ENCODE results near the gene CEP41.
"Not testable (repeated sequence)": the region's sequence is repeated elsewhere in the genome, so short reads cannot be mapped to it uniquely, and the experiment has no call there.

CEP41 gene

GRCh38 chr7:130458257-130458656, 17.4 kb upstream of the CEP41 start:
- no peak for DNase-seq (ENCODE audit: low read depth)

DNA sequence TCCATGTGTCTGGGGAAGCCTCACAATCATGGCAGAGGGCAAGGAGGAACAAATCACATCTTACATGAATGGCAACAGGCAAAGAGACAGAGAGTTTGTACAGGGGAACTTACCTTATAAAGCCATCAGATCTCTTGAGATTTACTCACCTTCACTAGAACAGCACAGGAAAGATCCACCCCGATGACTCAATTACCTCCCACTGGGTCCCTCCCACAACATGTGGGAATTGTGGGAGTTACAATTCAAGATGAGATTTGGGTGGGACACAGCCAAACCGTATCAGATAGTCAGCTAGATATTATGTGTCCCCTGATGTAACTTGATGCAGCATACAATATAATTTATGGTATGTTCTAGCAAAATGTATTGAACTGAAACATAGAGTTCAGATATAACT, 14.1 kb upstream of the CEP41 start:
- DNase-seq (ENCODE audit: low read depth), result no peak

- DNase-seq (ENCODE audit: low read depth), result no peak
Observed at GRCh38 chr7:130452951-130453350, 12.1 kb upstream of the CEP41 start.

GRCh38 chr7:130451344-130451743, 10.5 kb upstream of the CEP41 start:
- not testable (repeated sequence) for DNase-seq (ENCODE audit: low read depth)

- DNase-seq (ENCODE audit: low read depth), result no peak
Observed at GRCh38 chr7:130446259-130446658, 5.4 kb upstream of the CEP41 start.

DNA sequence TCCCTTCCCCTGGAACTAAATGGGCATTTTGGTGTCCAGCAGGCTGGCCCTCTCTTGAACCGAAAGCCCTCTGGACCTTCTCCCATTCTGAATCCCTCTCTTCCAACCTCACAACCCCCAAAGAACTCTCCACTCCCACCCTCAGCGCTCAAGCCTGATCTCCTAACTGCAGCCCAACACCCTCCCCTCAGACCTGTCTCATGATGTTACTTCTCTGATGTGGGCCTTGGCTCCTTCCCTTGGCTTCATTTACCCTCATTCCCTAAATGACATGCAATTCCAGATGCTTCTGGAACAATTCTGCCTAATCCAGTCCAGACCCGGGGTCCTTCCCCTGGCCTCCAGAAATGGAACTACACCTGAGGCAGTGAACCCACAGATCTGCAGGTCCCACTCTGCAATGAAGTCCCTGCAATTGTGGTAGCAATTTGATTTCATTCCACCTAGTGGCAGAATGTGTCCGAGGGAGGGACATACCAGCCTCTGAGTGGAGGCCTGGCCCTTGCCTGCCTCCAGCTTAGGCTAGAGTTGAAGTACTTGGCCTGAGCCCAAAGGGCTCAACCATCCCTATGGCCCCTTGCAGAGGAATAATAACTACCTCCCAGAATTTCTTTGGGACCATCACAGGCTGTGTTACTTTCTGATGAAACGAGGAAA, 4.1 kb upstream of the CEP41 start:
- DNase-seq (ENCODE audit: low read depth), result no peak

- DNase-seq (ENCODE audit: low read depth), result no peak
Observed at GRCh38 chr7:130444234-130444633, 3.4 kb upstream of the CEP41 start.

DNA sequence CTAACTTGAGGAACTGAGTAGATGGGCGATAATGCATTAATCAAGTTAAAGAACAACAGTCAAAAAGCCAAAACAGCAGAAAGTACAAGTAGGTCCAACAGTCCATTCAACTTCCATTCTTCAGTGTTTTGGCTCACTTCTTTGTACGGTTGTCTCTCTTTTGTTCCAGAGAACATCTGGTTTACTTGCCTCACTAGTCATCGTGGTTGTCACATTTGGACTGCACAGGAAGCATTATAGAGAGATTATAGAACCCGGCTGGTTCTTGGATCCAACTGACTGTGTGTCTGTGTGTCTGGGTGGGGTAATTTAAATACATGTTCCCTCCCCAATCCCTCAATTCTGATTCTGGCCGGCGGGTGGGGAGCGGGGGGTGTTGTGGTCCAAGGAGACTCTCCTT, 1.8 kb upstream of the CEP41 start:
- DNase-seq (ENCODE audit: low read depth), result no peak

GRCh38 chr7:130441408-130441869, 623 bp upstream of the CEP41 start:
- DNase-seq (ENCODE audit: low read depth), result no peak

DNA sequence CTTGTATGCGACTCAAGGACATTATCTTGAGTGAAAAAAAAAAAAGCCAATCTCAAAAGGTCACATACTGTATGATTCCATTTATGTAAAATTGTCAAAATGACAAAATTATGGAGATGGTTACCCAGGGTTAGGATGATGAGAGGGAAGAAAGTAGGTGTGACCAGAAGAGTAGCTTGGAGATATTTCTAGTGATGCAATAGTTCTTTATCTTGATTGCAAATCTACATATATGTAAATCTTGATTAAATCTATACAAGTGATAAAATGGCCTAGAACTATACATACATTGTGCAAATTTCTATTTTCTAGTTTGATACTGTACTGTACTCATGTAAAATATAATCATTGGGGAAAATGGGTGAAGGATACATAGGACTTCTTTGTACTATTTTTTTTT, 4.6 kb downstream of the CEP41 start:
- DNase-seq (ENCODE audit: low read depth), result no peak

DNA sequence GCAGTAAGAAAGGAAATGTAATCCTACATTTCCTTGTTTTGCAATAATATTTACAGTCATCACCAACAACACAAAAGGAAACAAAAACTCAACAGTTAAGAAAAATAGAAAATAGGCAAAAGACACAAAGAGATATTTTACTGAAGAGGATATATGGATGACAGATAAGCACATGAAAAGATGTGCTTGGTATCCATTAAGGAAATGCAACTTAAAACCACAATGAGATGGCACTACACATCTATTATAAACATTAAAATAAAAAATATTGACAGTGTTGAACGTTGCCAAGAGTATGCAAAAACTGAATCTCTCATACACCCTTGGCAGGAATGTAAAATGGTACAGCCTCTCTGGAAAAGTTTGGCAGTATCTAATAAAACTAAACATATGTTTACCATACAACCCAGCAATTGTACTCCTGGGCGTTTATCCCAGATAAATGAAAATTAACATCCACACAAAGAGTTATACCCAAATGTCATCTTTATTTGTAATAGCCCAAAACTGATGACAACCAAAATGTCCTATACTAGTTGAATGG, 5.4 kb downstream of the CEP41 start:
- DNase-seq (ENCODE audit: low read depth), result no peak

DNA sequence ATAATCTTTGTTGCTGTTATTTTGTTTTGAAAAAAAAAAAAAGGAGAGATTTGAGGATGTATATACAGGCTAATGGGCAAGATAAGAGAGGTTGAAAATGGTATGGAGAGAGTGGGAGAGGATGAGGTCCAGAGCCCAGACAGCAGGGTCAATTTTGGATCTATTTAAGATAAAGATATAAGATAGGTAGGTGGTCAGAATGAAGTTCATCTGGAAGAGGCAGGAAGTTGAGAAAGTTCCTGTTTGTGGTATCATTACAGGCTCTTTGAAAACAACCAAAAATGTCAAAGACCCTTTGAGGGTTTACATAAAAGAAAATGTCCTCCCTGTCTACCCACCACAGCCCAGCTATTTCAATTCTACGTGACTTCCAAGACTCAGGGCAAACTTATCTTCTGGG, 7.5 kb downstream of the CEP41 start:
- no peak for DNase-seq (ENCODE audit: low read depth)

DNA sequence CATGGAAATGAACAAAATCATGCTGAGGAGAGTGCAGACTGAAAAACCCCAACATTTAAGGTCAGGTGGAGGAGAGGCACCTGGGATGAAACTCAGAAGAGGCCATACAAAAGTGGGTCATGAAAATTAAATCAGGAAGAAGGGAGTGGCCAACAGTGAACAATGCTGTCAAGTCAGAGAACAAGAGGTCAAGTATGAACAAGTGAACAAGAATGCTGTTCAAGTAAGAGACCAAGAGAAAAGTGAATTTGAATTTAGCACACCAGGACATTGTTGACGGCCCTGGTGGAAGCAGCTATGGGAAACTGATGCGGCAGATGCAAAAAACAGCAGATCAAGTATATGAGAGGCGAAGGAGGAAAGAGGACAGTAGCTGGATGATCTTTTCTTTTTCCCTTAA, 7.9 kb downstream of the CEP41 start:
- no peak for DNase-seq (ENCODE audit: low read depth)

- DNase-seq (ENCODE audit: low read depth), result no peak
Observed at GRCh38 chr7:130430841-130431666, 9.8 kb downstream of the CEP41 start.

DNA sequence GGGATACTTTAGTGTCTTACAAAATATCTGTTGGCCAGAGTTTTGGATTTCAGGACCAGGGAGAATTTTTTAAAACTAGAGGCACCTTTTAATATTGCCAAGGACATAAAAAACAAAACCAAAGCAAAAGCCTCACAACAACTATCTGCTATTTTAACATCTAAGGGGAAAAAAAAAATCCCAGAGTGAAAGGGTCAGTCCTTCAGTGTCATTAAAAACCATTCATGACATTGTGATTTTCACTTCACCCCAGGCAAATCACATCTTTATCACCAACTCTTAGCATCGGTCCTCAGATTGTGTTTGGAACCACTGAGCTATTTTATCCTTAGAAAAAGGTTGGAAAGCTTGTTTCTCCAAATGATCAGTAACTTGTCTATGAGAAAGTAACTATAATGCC, 10.7 kb downstream of the CEP41 start:
- DNase-seq (ENCODE audit: low read depth), result no peak

DNA sequence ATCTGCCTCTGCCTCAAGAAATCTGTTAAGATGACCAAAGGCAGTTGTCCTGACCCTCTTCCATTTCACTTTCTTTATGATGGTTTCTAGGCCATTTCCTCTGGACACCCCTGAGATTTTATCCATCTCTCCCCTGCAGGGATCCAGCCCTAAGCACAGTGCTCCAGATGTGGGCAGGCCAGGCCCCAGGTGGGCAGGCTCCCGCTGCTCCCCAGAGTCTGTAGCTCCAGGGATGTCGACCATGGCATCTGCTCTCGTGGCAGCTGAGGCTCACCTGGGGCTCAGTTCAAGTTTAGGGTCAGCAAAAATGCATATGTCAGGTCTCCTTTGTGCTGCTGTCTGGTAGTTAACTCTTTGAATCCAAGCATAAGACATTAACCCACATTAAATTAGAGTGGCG, 11.8 kb downstream of the CEP41 start:
- no peak for DNase-seq (ENCODE audit: low read depth)

DNA sequence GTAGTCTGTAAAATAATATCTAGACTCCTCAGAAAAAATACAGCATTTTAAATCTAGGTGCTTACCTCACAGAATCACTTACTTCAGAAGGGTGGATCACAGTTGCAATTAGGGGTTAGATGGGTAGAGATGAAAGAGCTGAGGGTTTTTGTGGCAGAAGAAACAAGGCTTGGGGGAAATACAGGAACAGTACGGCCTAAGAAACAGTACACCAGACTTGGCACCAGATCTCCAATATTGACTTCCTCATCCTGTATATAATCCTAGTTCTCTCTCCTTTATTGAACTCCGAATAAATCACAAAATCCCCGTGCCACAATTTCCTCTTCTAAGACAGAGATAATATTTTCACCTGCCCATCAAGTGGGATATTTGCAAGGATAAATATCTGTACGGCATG, 14.3 kb downstream of the CEP41 start:
- no peak for DNase-seq (ENCODE audit: low read depth)

DNA sequence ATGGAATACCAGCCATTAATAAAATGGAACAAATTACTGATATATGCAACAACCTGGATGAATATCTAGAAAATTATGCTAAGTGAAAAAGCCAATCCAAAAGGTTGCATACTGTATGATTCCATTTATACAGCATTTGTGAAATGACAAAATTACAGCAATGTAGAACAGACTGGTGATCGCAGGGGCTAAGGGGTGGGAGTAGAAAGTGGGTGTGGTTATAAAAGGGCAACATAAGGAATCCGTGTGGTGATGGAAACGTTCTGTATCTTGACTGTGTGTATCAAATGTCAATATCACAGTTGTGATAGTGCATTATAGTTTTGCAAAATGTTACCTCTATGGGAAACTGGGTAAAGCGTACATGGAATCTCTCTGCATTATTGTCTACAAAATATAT, 15.0 kb downstream of the CEP41 start:
- DNase-seq (ENCODE audit: low read depth), result no peak

DNA sequence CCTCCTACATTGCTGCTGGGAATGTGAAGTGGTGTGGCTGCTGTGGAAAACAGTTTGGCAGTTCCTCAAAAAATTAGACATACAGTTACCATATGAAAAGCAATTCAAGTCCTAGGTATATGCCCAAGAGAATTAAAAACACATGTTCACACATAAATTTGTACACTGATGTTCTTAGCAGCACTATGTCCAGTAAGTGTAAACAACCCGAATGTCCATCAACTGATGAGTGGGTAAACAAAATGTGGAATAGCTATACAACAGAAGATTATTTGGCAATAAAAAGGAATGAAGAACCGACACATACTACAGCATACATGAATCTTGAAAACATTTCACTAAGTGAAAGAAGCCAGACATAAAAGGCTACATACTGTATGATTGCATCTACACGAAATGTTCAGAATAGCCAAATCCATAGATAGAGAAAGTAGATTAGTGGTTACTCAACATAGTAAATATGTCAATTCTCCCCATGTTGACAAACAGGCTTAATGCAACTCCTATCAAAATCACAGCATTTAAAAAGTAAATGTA, 17.2 kb downstream of the CEP41 start:
- no peak for DNase-seq (ENCODE audit: low read depth)

DNA sequence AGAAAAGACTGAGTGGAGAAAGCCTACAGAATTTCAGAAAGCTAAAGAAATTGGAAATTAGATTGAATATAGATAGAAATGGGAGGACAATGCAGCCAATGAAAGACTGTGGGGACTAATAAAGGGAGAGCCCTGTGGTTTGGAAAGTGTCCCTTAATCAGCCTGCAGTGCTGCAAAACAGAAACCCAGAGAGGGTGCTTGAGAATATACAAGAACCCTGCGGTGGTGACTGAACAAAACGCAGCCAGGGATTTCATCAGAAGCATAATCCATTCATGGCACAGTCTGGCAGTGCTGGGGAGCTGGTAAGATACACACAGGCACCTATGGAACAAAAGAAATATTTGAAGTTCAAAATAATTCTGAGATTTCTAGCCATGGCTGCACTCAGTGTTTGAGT, 19.1 kb downstream of the CEP41 start:
- no peak for DNase-seq (ENCODE audit: low read depth)

DNA sequence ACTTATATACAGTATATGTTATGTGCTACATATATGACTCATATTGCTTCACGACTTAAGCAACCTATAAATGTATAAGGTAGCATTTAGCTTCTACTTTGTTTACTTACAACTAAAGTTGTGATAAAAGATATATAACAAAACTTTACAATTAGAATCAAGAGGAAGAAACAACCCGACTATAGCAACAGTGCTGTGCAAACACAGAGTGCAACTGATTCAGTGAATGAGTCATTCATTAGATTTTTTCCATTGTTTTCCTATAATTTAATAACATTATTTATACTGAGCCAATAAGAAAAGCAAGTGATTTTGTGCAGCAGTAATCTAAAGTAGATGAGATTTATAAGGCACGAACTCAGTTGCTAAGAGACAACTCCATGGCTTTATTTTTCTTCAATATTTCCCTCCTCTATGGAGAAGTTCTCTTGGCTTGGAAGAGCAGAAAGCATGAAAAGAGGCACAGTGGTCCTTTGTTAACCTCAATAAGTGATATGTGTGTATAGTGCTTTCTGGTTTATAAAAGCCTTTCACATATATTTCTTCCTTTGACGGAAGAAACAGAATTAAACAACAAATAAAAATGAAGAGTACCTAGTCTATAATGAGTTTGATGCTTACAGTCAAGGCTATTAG, 19.8 kb downstream of the CEP41 start:
- no peak for DNase-seq (ENCODE audit: low read depth)

GRCh38 chr7:130419658-130420057, 21.2 kb downstream of the CEP41 start:
- DNase-seq (ENCODE audit: low read depth), result no peak

- no peak for DNase-seq (ENCODE audit: low read depth)
Observed at GRCh38 chr7:130418306-130418705, 22.5 kb downstream of the CEP41 start.

Data from stimulated activated CD8-positive, alpha-beta memory T cell treated with anti-CD3 and anti-CD28 coated beads, Interleukin-12 subunit alpha, Interleukin-12 subunit beta, amount 100 ng/mL, for 1 hour (primary cell).